Kidney epithelial cell (primary cell): ENCODE results near the gene ADAMTS2. TPM values are rescaled to one million over a fixed set of nuclear protein-coding genes. Genes with fewer than 3 reads are reported as not detected.

Experiments used
- DNase-seq: peaks from one replicate; pipeline ENCODE4 v3.0.0-alpha.2; 2010; ENCODE audit warnings: low read depth
- H3K27me3 ChIP-seq: 2 replicates; pipeline ENCODE4 v1.6.0; 2011; ENCODE audit warnings: low read length; ENCODE audit not compliant: control insufficient read depth, insufficient read depth
- H3K36me3 ChIP-seq: 2 replicates; pipeline ENCODE4 v1.5.1; 2011; ENCODE audit warnings: low read length; ENCODE audit not compliant: control insufficient read depth, insufficient read depth
- H3K4me3 ChIP-seq: 2 replicates; pipeline ENCODE4 v1.5.1; 2011; ENCODE audit warnings: low read depth, mild to moderate bottlenecking, control low read depth, low read length
- total RNA-seq: library from RNA; depleted of rRNA; stranded (reverse); fragments of >200 nt; gene quantifications from 2 replicates; pipeline ENCODE4 v1.2.3, GENCODE V29; 2015
- TF ChIP-seq, protein P1 (sequence below): IDR thresholded peaks from 2 replicates; pipeline ENCODE4 v1.5.1; 2011; ENCODE audit warnings: mild to moderate bottlenecking, moderate library complexity, low read length, control low read depth, inconsistent platforms; ENCODE audit not compliant: insufficient read depth, poor library complexity, severe bottlenecking

Gene ADAMTS2
- total RNA-seq, 1 donor from 2014 or later, result 1.8 TPM

DNA sequence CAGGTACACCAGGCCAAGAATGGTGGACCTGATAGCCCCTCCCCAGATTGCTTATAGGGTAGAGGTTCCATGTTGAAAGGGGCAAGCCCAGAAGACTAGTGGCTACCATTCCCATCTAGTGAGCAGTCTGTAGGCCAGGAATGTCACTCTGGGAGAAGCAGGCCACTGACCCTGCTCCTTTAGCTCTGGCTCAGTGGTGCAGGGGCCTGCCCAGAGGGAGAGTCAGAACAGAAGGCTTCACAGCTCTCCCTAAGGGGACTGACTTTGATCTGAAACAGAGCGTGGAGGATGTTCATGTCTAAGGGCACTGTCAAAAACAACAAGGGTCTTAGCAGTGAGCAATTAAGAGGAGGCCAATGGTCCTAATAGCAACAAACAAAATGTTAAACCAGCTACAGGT is 203.4 kb downstream of the ADAMTS2 start:
- no peaks in the 10 kb centered on the region for H3K36me3 ChIP-seq
- no peak overlapping the region for H3K4me3 ChIP-seq
- H3K27me3 ChIP-seq, result no peaks in the 10 kb centered on the region
- TF ChIP-seq, protein P1, sequence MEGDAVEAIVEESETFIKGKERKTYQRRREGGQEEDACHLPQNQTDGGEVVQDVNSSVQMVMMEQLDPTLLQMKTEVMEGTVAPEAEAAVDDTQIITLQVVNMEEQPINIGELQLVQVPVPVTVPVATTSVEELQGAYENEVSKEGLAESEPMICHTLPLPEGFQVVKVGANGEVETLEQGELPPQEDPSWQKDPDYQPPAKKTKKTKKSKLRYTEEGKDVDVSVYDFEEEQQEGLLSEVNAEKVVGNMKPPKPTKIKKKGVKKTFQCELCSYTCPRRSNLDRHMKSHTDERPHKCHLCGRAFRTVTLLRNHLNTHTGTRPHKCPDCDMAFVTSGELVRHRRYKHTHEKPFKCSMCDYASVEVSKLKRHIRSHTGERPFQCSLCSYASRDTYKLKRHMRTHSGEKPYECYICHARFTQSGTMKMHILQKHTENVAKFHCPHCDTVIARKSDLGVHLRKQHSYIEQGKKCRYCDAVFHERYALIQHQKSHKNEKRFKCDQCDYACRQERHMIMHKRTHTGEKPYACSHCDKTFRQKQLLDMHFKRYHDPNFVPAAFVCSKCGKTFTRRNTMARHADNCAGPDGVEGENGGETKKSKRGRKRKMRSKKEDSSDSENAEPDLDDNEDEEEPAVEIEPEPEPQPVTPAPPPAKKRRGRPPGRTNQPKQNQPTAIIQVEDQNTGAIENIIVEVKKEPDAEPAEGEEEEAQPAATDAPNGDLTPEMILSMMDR, result no peak
- DNase-seq, result no peak

DNA sequence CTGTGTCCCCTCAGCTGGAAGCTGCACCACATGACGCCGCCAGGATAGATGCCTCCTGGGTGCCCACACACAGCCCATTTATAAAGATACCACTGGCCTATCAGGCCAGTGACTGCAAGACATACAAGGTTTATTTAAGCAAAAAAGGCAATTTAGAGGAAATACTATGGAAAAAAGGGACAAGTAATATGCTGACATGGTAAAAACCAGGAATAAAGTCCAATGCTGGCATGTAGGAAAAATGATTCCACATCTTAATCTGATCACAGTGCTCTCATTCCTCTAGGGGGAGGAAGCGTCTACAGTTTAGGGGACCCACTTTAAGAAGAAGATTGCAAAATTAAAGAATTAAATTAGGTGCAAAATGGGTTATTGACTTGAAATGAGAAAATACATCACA is 205.0 kb downstream of the ADAMTS2 start:
- Histone ChIP-seq H3K27me3 (no peaks in the 10 kb centered on the region), H3K4me3 (no peak overlapping the region), H3K36me3 (no peaks in the 10 kb centered on the region)
- no peak for DNase-seq
- TF ChIP-seq, protein P1, result no peak

DNA sequence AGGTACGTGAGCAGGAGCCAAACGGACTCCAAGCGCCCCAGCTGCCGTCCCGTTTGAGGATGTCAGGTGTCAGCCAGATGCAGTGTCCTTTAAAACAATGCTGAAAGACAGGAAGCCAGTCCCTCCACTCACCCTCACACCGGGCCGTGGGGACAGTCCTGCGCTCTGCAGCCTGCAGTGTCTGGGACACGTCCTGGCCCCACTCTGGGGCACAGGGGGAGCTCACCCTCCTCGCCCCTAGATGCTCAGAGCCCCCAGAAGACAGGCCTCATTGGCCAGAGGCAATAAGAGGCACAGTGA is 205.4 kb downstream of the ADAMTS2 start:
- TF ChIP-seq, protein P1, result no peak
- H3K4me3 ChIP-seq, result no peak overlapping the region
- no peaks in the 10 kb centered on the region for H3K36me3 ChIP-seq
- no peaks in the 10 kb centered on the region for H3K27me3 ChIP-seq
- DNase-seq, result no peak

DNA sequence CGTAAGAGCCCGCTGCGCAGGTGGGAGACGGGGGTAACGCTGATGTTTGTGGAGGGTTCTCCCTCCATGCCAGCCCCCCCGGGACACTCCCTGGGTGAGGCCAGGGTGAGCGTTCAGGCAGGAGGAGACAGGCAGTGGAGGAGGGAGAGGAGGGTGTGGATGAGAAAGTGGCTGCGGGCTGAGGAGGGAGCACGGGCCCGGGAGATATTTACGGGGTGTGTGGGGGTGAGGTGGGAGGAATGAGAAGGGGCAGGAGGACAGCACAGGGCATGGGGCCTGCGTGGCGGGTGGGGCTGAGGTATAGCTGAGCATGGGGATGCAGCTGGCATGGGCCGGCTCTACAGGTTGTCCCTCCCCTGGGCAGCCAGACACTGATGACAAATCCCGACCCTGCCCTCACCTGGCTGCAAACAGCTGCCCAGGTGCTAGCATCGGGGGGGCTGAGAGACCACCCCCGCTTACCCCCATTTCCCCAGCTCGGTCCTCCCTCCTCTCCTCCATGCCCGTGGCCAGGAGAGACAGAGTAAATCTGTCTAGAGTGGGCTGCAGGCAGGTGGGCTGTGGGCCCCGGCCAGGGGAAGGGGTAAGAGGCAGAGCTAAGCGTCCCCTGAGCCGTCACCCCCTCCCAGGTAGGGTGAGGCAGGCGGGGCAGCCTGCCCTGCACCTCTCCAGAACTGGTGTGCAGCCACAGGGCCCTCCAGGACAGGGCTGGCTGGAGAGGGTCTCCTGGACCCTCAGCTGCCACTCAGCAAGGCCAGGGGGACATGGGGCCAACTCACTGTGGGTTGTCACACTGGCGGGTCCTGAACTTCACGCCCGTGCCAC is 205.9 kb downstream of the ADAMTS2 start:
- H3K4me3 ChIP-seq, result no peak overlapping the region
- DNase-seq, result no peak
- H3K36me3 ChIP-seq, result no peaks in the 10 kb centered on the region
- no peaks in the 10 kb centered on the region for H3K27me3 ChIP-seq
- TF ChIP-seq, protein P1, result no peak

DNA sequence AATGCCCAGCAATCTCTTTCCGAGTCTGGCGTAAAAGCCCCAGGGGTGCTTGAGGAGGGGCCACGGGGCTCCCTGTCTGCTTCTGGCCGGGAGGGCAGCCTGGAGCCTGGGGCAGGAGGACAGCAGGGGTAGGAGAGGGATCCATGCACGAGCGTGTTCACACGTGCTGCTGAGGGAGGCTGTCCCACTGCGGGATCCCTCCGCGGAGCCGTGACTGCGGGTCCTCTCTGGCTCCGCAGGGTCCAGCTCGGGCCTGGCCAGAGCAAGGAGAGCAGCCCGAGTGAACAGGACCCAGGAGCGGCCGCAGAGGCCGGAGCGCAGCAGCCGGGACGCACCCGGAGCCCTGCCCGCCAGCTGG is 206.7 kb downstream of the ADAMTS2 start:
- H3K36me3 ChIP-seq, result no peaks in the 10 kb centered on the region
- DNase-seq, result no peak
- no peak overlapping the region for H3K4me3 ChIP-seq
- no peaks in the 10 kb centered on the region for H3K27me3 ChIP-seq
- TF ChIP-seq, protein P1, result no peak
